A549 (cell line): ENCODE results near the gene FARSB. TPM values are rescaled to one million over a fixed set of nuclear protein-coding genes. Genes with fewer than 3 reads are reported as not detected.

Experiments
- ATAC-seq, 2 experiments: fragments of 200-7000 bp in 1 of 2; fragments of >200 bp in 1 of 2; cut with Nextera tagmentation in 1 of 2; cut with Tn5 transposase in 1 of 2; 3 replicates each; pipeline versions ENCODE4 v1.8.0 to v1.9.1; 2018 to 2020; ENCODE audit warnings: mild to moderate bottlenecking in 1 of 2, moderate library complexity in 1 of 2
- CTCF ChIA-PET: fragments of 300-600 bp; sonication (Branson Sonifier 250); formaldehyde crosslinking; extraction: SDS; loops from one replicate; lab custom pipeline; 2021; ENCODE audit warnings: antibody characterized with exemption, inconsistent platforms; lab: Yijun Ruan, JAX
- POLR2A ChIA-PET: fragments of 350-600 bp; formaldehyde crosslinking; extraction: SDS; loops from one replicate; lab custom pipeline; 2021; ENCODE audit warnings: antibody characterized with exemption, inconsistent platforms; lab: Yijun Ruan, JAX
- DNase-seq, 2 experiments: peaks; one replicate each; pipeline versions ENCODE4 v3.0.0 to v3.0.0-alpha.2; 2011 to 2016; ENCODE audit warnings: low read depth in 1 of 2, low spot score in 1 of 2
- FAIRE-seq: peaks from 2 replicates; lab custom pipeline; 2011; peaks lifted over from hg19 to GRCh38; lab: Jason Lieb, UNC
- H3K27ac ChIP-seq, 2 experiments: fragments of >200 bp; sonication (Bioruptor Twin); formaldehyde crosslinking; 3 replicates each; pipeline ENCODE4 v1.5.1; 2016 to 2017
- H3K4me1 ChIP-seq: fragments of >200 bp; sonication (Bioruptor Twin); formaldehyde crosslinking; 3 replicates; pipeline ENCODE4 v1.6.1; 2016
- H3K4me2 ChIP-seq: fragments of >200 bp; sonication (Bioruptor Twin); formaldehyde crosslinking; 3 replicates; pipeline ENCODE4 v1.6.1; 2016
- H3K4me3 ChIP-seq: fragments of >200 bp; sonication (Bioruptor Twin); formaldehyde crosslinking; 3 replicates; pipeline ENCODE4 v1.5.1; 2016
- H3K9me3 ChIP-seq: fragments of >200 bp; sonication (Bioruptor Twin); formaldehyde crosslinking; 3 replicates; pipeline ENCODE4 v1.6.1; 2016
- BHLHE40 ChIP-seq: IDR thresholded peaks from 2 replicates; pipeline ENCODE4 v1.6.1; 2012; ENCODE audit warnings: low read depth, low read length, inconsistent platforms
- CBX2 ChIP-seq: fragments of 200-600 bp; sonication (generic); IDR thresholded peaks from 2 replicates; pipeline ENCODE4 v1.6.1; 2016; ENCODE audit warnings: low read depth, mild to moderate bottlenecking, borderline replicate concordance
- CEBPB ChIP-seq, 2 experiments: fragments of >200 bp in 1 of 2; sonication (Bioruptor Twin) in 1 of 2; formaldehyde crosslinking in 1 of 2; IDR thresholded peaks; 2 replicates each; pipeline ENCODE4 v1.6.1; 2012 to 2016
- CHD2 ChIP-seq: fragments of 150-350 bp; IDR thresholded peaks from 2 replicates; pipeline ENCODE4 v1.6.1; 2014; ENCODE audit warnings: low read length; ENCODE audit not compliant: partially characterized antibody
- EHF ChIP-seq: fragments of 250-450 bp; sonication (Bioruptor Pico); IDR thresholded peaks from 2 replicates; pipeline ENCODE4 v1.5.0; 2020; ENCODE audit warnings: mild to moderate bottlenecking
- ELK1 ChIP-seq: fragments of 150-350 bp; IDR thresholded peaks from 2 replicates; pipeline ENCODE4 v1.6.1; 2014; ENCODE audit warnings: low read depth, mild to moderate bottlenecking, low read length
- ESRRA ChIP-seq: fragments of 150-350 bp; IDR thresholded peaks from 2 replicates; pipeline ENCODE4 v1.6.1; 2014; ENCODE audit warnings: mild to moderate bottlenecking, low read length, borderline replicate concordance
- FOSB ChIP-seq: fragments of 250-450 bp; sonication (Bioruptor Pico); IDR thresholded peaks from 2 replicates; pipeline ENCODE4 v1.5.0; 2020; ENCODE audit warnings: mild to moderate bottlenecking, moderate library complexity
- FOSL2 ChIP-seq, 2 experiments: fragments of 450-650 bp in 1 of 2; fragments of >200 bp in 1 of 2; sonication (Bioruptor Twin) in 1 of 2; formaldehyde crosslinking; IDR thresholded peaks; 2 replicates each; pipeline versions ENCODE4 v1.5.0 to v1.6.1; 2016 to 2020; ENCODE audit warnings: mild to moderate bottlenecking in 1 of 2, moderate library complexity in 1 of 2
- FOXS1 ChIP-seq: fragments of 250-450 bp; sonication (Bioruptor Pico); IDR thresholded peaks from 2 replicates; pipeline ENCODE4 v1.5.0; 2020; ENCODE audit warnings: mild to moderate bottlenecking, moderate library complexity
- HEYL ChIP-seq: fragments of 250-450 bp; sonication (Bioruptor Pico); IDR thresholded peaks from 2 replicates; pipeline ENCODE4 v1.8.0; 2021; ENCODE audit warnings: mild to moderate bottlenecking, moderate library complexity
- HOXA7 ChIP-seq: fragments of 250-450 bp; sonication (Bioruptor Pico); IDR thresholded peaks from 2 replicates; pipeline ENCODE4 v1.5.0; 2020; ENCODE audit warnings: mild to moderate bottlenecking, moderate library complexity
- HOXB13 ChIP-seq: fragments of 250-450 bp; sonication (Bioruptor Pico); IDR thresholded peaks from 2 replicates; pipeline ENCODE4 v1.5.0; 2020; ENCODE audit warnings: low read depth, mild to moderate bottlenecking, moderate library complexity
- HOXB5 ChIP-seq: fragments of 250-450 bp; sonication (Bioruptor Pico); IDR thresholded peaks from 2 replicates; pipeline ENCODE4 v1.5.0; 2020; ENCODE audit warnings: mild to moderate bottlenecking, moderate library complexity
- KDM1A ChIP-seq: fragments of 200-600 bp; sonication (generic); IDR thresholded peaks from 2 replicates; pipeline ENCODE4 v1.6.1; 2016; ENCODE audit warnings: low read depth, mild to moderate bottlenecking
- KDM5A ChIP-seq: fragments of 200-600 bp; sonication (generic); IDR thresholded peaks from 2 replicates; pipeline ENCODE4 v1.6.1; 2016; ENCODE audit warnings: antibody characterized with exemption, mild to moderate bottlenecking
- MAX ChIP-seq: IDR thresholded peaks from 2 replicates; pipeline ENCODE4 v1.6.1; 2012
- MAZ ChIP-seq: fragments of 150-350 bp; IDR thresholded peaks from 2 replicates; pipeline ENCODE4 v1.6.1; 2014; ENCODE audit warnings: antibody characterized with exemption, low read depth, low read length, borderline replicate concordance
- PBX3 ChIP-seq: IDR thresholded peaks from 2 replicates; pipeline ENCODE4 v1.6.1; 2012
- POLR2A ChIP-seq: IDR thresholded peaks from 2 replicates; pipeline ENCODE4 v1.6.1; 2012; ENCODE audit warnings: mild to moderate bottlenecking, low read length
- POLR2AphosphoS2 ChIP-seq: conservative IDR thresholded peaks from 2 replicates; pipeline ENCODE4 v1.6.1; 2012; ENCODE audit warnings: low read length, improper control_type of control experiment, inconsistent platforms
- RARB ChIP-seq: fragments of 250-450 bp; sonication (Bioruptor Pico); IDR thresholded peaks from 2 replicates; pipeline ENCODE4 v1.8.0; 2021; ENCODE audit warnings: mild to moderate bottlenecking, moderate library complexity
- RCOR1 ChIP-seq: fragments of 150-350 bp; IDR thresholded peaks from 2 replicates; pipeline ENCODE4 v1.6.1; 2014; ENCODE audit warnings: antibody characterized with exemption, low read length, low read depth
- TP53 ChIP-seq: fragments of 250-450 bp; sonication (Bioruptor Pico); IDR thresholded peaks from 2 replicates; pipeline ENCODE4 v1.5.0; 2021; ENCODE audit warnings: mild to moderate bottlenecking, moderate library complexity
- USF2 ChIP-seq: fragments of 450-650 bp; IDR thresholded peaks from 2 replicates; pipeline ENCODE4 v1.6.1; 2014; ENCODE audit warnings: antibody characterized with exemption
- ZC3H11A ChIP-seq: fragments of 450-650 bp; IDR thresholded peaks from 2 replicates; pipeline ENCODE4 v1.6.1; 2014; ENCODE audit warnings: antibody characterized with exemption, mild to moderate bottlenecking
- ZNF302 ChIP-seq: fragments of 250-450 bp; sonication (Bioruptor Pico); IDR thresholded peaks from 2 replicates; pipeline ENCODE4 v1.9.0; 2021; ENCODE audit warnings: inconsistent platforms, mild to moderate bottlenecking, moderate library complexity
- WGBS: methylation state at CpG from one replicate; pipeline ENCODE4 v1.1.6; 2017; ENCODE audit errors: missing lambda C conversion rate; 5-methylcytosine and 5-hydroxymethylcytosine counted together
- polyA plus RNA-seq, 4 experiments: library from polyadenylated mRNA; depleted of rRNA in 3 of 4; stranded (reverse); fragments of >200 nt; fragmentation: RNase III in 1 of 4; extraction: RNeasy Plus Mini Kit Qiagen cat#74134 plus additional on column Dnase treatment in 1 of 4; gene quantifications; 2 replicates in 3 of 4; 3 replicates in 1 of 4; pipeline ENCODE4 v1.2.3, GENCODE V29; 2011 to 2017
- TF ChIP-seq, protein P1 (sequence below): fragments of >200 bp; sonication (Bioruptor Twin); formaldehyde crosslinking; IDR thresholded peaks from 3 replicates; pipeline ENCODE4 v1.6.1; 2016
- TF ChIP-seq, protein P2 (sequence below): IDR thresholded peaks from 2 replicates; pipeline ENCODE4 v1.6.1; 2012; ENCODE audit warnings: low read depth, borderline replicate concordance
- TF ChIP-seq, protein P3 (sequence below): fragments of 200-600 bp; sonication (generic); IDR thresholded peaks from 2 replicates; pipeline ENCODE4 v1.6.1; 2016; ENCODE audit warnings: antibody characterized with exemption, mild to moderate bottlenecking, moderate library complexity

The FARSB gene
- polyA plus RNA-seq, 2 of the 4 experiments (the other 2 are of a cell fraction), result 41.0 to 77.4 TPM

GRCh38 chr2:222646008-222646407, 9.9 kb downstream of the FARSB start:
- no peak for ATAC-seq
- CTCF ChIA-PET, result no interaction called here
- Histone ChIP-seq H3K4me2 (no peak overlapping the region), H3K4me1 (no peaks in the 10 kb centered on the region)
- POLR2A ChIA-PET, result no interaction called here
- no peak for FAIRE-seq
- TF ChIP-seq, protein P1, sequence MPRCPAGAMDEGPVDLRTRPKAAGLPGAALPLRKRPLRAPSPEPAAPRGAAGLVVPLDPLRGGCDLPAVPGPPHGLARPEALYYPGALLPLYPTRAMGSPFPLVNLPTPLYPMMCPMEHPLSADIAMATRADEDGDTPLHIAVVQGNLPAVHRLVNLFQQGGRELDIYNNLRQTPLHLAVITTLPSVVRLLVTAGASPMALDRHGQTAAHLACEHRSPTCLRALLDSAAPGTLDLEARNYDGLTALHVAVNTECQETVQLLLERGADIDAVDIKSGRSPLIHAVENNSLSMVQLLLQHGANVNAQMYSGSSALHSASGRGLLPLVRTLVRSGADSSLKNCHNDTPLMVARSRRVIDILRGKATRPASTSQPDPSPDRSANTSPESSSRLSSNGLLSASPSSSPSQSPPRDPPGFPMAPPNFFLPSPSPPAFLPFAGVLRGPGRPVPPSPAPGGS, result no peak
- TF ChIP-seq USF2 (no peak), POLR2A (no peak), KDM1A (no peak), CEBPB (IDR thresholded peaks at IDR 0.05) (no peak), KDM5A (no peak), BHLHE40 (no peak), ZC3H11A (no peak), CBX2 (no peak), PBX3 (no peak), FOSB (no peak), ELK1 (no peak), MAZ (no peak), HOXB5 (no peak), ESRRA (no peak), MAX (no peak), TP53 (CRISPR knock-in tag) (no peak), FOXS1 (CRISPR knock-in tag) (no peak), CHD2 (no peak)
- TF ChIP-seq, protein P2, sequence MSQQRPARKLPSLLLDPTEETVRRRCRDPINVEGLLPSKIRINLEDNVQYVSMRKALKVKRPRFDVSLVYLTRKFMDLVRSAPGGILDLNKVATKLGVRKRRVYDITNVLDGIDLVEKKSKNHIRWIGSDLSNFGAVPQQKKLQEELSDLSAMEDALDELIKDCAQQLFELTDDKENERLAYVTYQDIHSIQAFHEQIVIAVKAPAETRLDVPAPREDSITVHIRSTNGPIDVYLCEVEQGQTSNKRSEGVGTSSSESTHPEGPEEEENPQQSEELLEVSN, result no peak
- TF ChIP-seq, all 56 proteins: peak for 0
- H3K27ac ChIP-seq, result no peak overlapping the region
- no peak for DNase-seq
- H3K4me3 ChIP-seq, result no peak overlapping the region
- H3K9me3 ChIP-seq, result no peaks in the 10 kb centered on the region
- WGBS, result 94% methylated on average over 3 of the region's 3 CpGs

- ChIA-PET POLR2A (no interaction called here), CTCF (no interaction called here)
- Histone ChIP-seq H3K4me3 (no peak overlapping the region), H3K27ac (no peak overlapping the region), H3K9me3 (no peaks in the 10 kb centered on the region), H3K4me1 (no peaks in the 10 kb centered on the region), H3K4me2 (no peak overlapping the region)
- WGBS, result 78% methylated on average over 1 of the region's 1 CpG
- DNase-seq, result no peak
- FAIRE-seq, result no peak
- ATAC-seq, result no peak
- TF ChIP-seq EHF (CRISPR knock-in tag) (no peak), RCOR1 (no peak), FOSL2 (IDR thresholded peaks at IDR 0.05) (no peak), FOSL2 (CRISPR knock-in tag; IDR thresholded peaks at IDR 0.05) (no peak), POLR2A (no peak), HOXB13 (no peak), ZNF302 (no peak), HOXA7 (CRISPR knock-in tag) (no peak), HEYL (no peak), RARB (no peak), POLR2AphosphoS2 (no peak)
- TF ChIP-seq, protein P3, sequence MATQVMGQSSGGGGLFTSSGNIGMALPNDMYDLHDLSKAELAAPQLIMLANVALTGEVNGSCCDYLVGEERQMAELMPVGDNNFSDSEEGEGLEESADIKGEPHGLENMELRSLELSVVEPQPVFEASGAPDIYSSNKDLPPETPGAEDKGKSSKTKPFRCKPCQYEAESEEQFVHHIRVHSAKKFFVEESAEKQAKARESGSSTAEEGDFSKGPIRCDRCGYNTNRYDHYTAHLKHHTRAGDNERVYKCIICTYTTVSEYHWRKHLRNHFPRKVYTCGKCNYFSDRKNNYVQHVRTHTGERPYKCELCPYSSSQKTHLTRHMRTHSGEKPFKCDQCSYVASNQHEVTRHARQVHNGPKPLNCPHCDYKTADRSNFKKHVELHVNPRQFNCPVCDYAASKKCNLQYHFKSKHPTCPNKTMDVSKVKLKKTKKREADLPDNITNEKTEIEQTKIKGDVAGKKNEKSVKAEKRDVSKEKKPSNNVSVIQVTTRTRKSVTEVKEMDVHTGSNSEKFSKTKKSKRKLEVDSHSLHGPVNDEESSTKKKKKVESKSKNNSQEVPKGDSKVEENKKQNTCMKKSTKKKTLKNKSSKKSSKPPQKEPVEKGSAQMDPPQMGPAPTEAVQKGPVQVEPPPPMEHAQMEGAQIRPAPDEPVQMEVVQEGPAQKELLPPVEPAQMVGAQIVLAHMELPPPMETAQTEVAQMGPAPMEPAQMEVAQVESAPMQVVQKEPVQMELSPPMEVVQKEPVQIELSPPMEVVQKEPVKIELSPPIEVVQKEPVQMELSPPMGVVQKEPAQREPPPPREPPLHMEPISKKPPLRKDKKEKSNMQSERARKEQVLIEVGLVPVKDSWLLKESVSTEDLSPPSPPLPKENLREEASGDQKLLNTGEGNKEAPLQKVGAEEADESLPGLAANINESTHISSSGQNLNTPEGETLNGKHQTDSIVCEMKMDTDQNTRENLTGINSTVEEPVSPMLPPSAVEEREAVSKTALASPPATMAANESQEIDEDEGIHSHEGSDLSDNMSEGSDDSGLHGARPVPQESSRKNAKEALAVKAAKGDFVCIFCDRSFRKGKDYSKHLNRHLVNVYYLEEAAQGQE, result no peak
- TF ChIP-seq, protein P1, result no peak
These were observed 12.8 kb downstream of the FARSB start for GRCh38 chr2:222643134-222643533.
